PC-3 (cell line): Measurements from ENCODE around the gene DNAJC3. TPM values are rescaled to one million over a fixed set of nuclear protein-coding genes. Genes with fewer than 3 reads are reported as not detected.
"Not testable (repeated sequence)": the region's sequence is repeated elsewhere in the genome, so short reads cannot be mapped to it uniquely, and the experiment has no call there.

ENCODE experiments used
- ATAC-seq: fragments of 200-7000 bp; cut with Tn5 transposase; 2 replicates; pipeline ENCODE4 v1.9.1; 2020; ENCODE audit warnings: mild to moderate bottlenecking, moderate library complexity
- BruUV-seq: library from RNA; stranded (reverse); fragments of 400-500 nt; replicated peaks from 2 replicates; lab custom pipeline; 2021; lab: Mats Ljungman, UMichigan
- CTCF ChIA-PET: fragments of 300-600 bp; sonication (Branson Sonifier 250); formaldehyde crosslinking; loops from one replicate; lab custom pipeline; 2022; ENCODE audit warnings: antibody characterized with exemption; lab: Charles Lee
- POLR2A ChIA-PET: fragments of 300-600 bp; sonication (Branson Sonifier 250); formaldehyde crosslinking; loops from one replicate; lab custom pipeline; 2022; ENCODE audit warnings: antibody characterized with exemption; ENCODE audit not compliant: unreplicated experiment; lab: Charles Lee
- DNase-seq: peaks from one replicate; pipeline ENCODE4 v3.0.0-alpha.2; 2015
- H2AFZ ChIP-seq: fragments of 300-600 bp; sonication (generic); 2 replicates; pipeline ENCODE4 v1.6.0; 2016; ENCODE audit warnings: antibody characterized with exemption, low read length
- H3F3A ChIP-seq: fragments of 300-600 bp; sonication (generic); one replicate; pipeline ENCODE4 v1.6.0; 2017; ENCODE audit warnings: antibody characterized with exemption, low read length, control low read depth, mild to moderate bottlenecking; ENCODE audit not compliant: unreplicated experiment
- H3K27ac ChIP-seq: fragments of 300-600 bp; sonication (generic); 2 replicates; pipeline ENCODE4 v1.5.1; 2016; ENCODE audit warnings: mild to moderate bottlenecking, low read length
- H3K27me3 ChIP-seq: fragments of 300-600 bp; sonication (generic); 2 replicates; pipeline ENCODE4 v1.6.1; 2016; ENCODE audit warnings: low read length, mixed read lengths
- H3K36me3 ChIP-seq: fragments of 300-600 bp; sonication (generic); 2 replicates; pipeline ENCODE4 v1.6.1; 2016; ENCODE audit warnings: low read depth, mixed run types, low read length, mixed read lengths
- H3K4me1 ChIP-seq: fragments of 300-600 bp; sonication (generic); 2 replicates; pipeline ENCODE4 v1.5.1; 2016; ENCODE audit warnings: low read length; ENCODE audit not compliant: insufficient read depth
- H3K4me2 ChIP-seq: fragments of 300-600 bp; sonication (generic); 2 replicates; pipeline ENCODE4 v1.6.0; 2016; ENCODE audit warnings: low read length
- H3K4me3 ChIP-seq: fragments of 300-600 bp; sonication (generic); 2 replicates; pipeline ENCODE4 v1.5.1; 2016; ENCODE audit warnings: mild to moderate bottlenecking, low read length, mixed read lengths
- H3K79me2 ChIP-seq: fragments of 300-600 bp; sonication (generic); 2 replicates; pipeline ENCODE4 v1.6.1; 2017; ENCODE audit warnings: low read length, mixed read lengths
- H3K9ac ChIP-seq: fragments of 300-600 bp; sonication (generic); 2 replicates; pipeline ENCODE4 v1.6.0; 2016; ENCODE audit warnings: mild to moderate bottlenecking, low read length
- H3K9me2 ChIP-seq: fragments of 300-600 bp; sonication (generic); replicated peaks from 2 replicates; pipeline ENCODE4 v1.6.1; 2016; ENCODE audit warnings: mixed run types, low read length, mixed read lengths
- H3K9me3 ChIP-seq: fragments of 300-600 bp; sonication (generic); 2 replicates; pipeline ENCODE4 v1.6.1; 2016; ENCODE audit warnings: low read length, mixed read lengths
- H4K20me1 ChIP-seq: fragments of 300-600 bp; sonication (generic); 2 replicates; pipeline ENCODE4 v1.6.1; 2016; ENCODE audit warnings: low read length, mixed read lengths
- CTCF ChIP-seq: fragments of 300-600 bp; sonication (generic); conservative IDR thresholded peaks from 2 replicates; pipeline ENCODE4 v1.5.1; 2017; ENCODE audit warnings: antibody characterized with exemption, low read depth, mild to moderate bottlenecking, low read length
- EZH2 ChIP-seq: fragments of 300-600 bp; sonication (generic); IDR thresholded peaks from one replicate; pipeline ENCODE4 v1.6.1; 2017; ENCODE audit warnings: antibody characterized with exemption, mild to moderate bottlenecking, low read length; ENCODE audit not compliant: unreplicated experiment
- EZH2phosphoT487 ChIP-seq: fragments of 300-600 bp; sonication (generic); IDR thresholded peaks from 2 replicates; pipeline ENCODE4 v1.6.1; 2018; ENCODE audit warnings: mild to moderate bottlenecking, antibody characterized with exemption, low read length, borderline replicate concordance
- intact Hi-C: fragments of 100-400 bp; cut with micrococcal nuclease; formaldehyde crosslinking; loops from 2 replicates; pipeline ENCODE4 v1.9.0; 2023
- total RNA-seq: library from RNA; depleted of rRNA; stranded (reverse); fragments of >200 nt; gene quantifications from 2 replicates; pipeline ENCODE4 v1.2.3, GENCODE V29; 2014

DNAJC3 gene
- total RNA-seq, 1 experiment from 2014 or later: 20.5 TPM

- H3K79me2 ChIP-seq: peaks cover 99% of the 10 kb centered on the region
- no TSS peak for BruUV-seq
- no peak overlapping the region for H2AFZ ChIP-seq
- H3K27ac ChIP-seq: no peak overlapping the region
- ATAC-seq (no peak), DNase-seq (no peak)
- H3K4me1 ChIP-seq: peaks cover 8% of the 10 kb centered on the region; the same call in 1 of the 2 replicates
- H3K4me3 ChIP-seq: no peak overlapping the region
- no peaks in the 10 kb centered on the region for H3K27me3 ChIP-seq
- no peak overlapping the region for H3K4me2 ChIP-seq
- intact Hi-C loops: no loop called here
- ChIA-PET CTCF (no interaction called here), POLR2A (no interaction called here)
- H3K9ac ChIP-seq: no peak overlapping the region
- TF ChIP-seq EZH2phosphoT487 (no peak), EZH2 (no peak), CTCF (no peak)
- H3F3A ChIP-seq: no peaks in the 10 kb centered on the region
- H4K20me1 ChIP-seq: peaks cover 16% of the 10 kb centered on the region
- H3K9me3 ChIP-seq: no peaks in the 10 kb centered on the region
- no peaks in the 10 kb centered on the region for H3K36me3 ChIP-seq
- no peaks in the 10 kb centered on the region for H3K9me2 ChIP-seq
These were observed 7.5 kb downstream of the DNAJC3 start for GRCh38 chr13:95684418-95684817.

- H3K9me2 ChIP-seq, DNase-seq, H3K27ac ChIP-seq, H3K36me3 ChIP-seq, H3K4me2 ChIP-seq, intact Hi-C loops, H3K9ac ChIP-seq, BruUV-seq, H3K4me1 ChIP-seq, POLR2A ChIA-PET, ATAC-seq, H3F3A ChIP-seq, CTCF ChIA-PET, H3K9me3 ChIP-seq, H3K27me3 ChIP-seq, H2AFZ ChIP-seq, H3K4me3 ChIP-seq: not testable (repeated sequence)
- peaks cover 11% of the 10 kb centered on the region; the same call in 1 of the 2 replicates for H4K20me1 ChIP-seq
- peaks cover 98% of the 10 kb centered on the region for H3K79me2 ChIP-seq
These were observed 8.0 kb downstream of the DNAJC3 start for GRCh38 chr13:95684960-95685359.

GRCh38 chr13:95689582-95689926, 12.6 kb downstream of the DNAJC3 start:
- intact Hi-C loops: no loop called here
- CTCF ChIA-PET: no interaction called here
- DNase-seq: no peak
- H4K20me1 ChIP-seq: peaks cover 11% of the 10 kb centered on the region
- no peak for TF ChIP-seq EZH2
- no peak for TF ChIP-seq CTCF
- TF ChIP-seq EZH2phosphoT487: no peak
- H3F3A ChIP-seq: no peaks in the 10 kb centered on the region
- H3K4me1 ChIP-seq: no peaks in the 10 kb centered on the region
- H3K36me3 ChIP-seq: no peaks in the 10 kb centered on the region
- H3K9me2 ChIP-seq: no peaks in the 10 kb centered on the region
- POLR2A ChIA-PET: no interaction called here
- no peaks in the 10 kb centered on the region for H3K27me3 ChIP-seq
- peaks cover 52% of the 10 kb centered on the region for H3K79me2 ChIP-seq
- ATAC-seq: no peak
- H3K4me2 ChIP-seq: no peak overlapping the region
- H3K9ac ChIP-seq: no peak overlapping the region
- no peaks in the 10 kb centered on the region for H3K9me3 ChIP-seq
- no peak overlapping the region for H3K4me3 ChIP-seq
- H2AFZ ChIP-seq: no peak overlapping the region
- BruUV-seq: no TSS peak
- no peak overlapping the region for H3K27ac ChIP-seq

- H3K36me3 ChIP-seq, H3F3A ChIP-seq, POLR2A ChIA-PET, H3K9ac ChIP-seq, H3K9me2 ChIP-seq, intact Hi-C loops, DNase-seq, H3K27me3 ChIP-seq, CTCF ChIA-PET, H3K4me2 ChIP-seq, H3K4me3 ChIP-seq, H3K4me1 ChIP-seq, H3K27ac ChIP-seq, ATAC-seq, H2AFZ ChIP-seq, H3K9me3 ChIP-seq, BruUV-seq: not testable (repeated sequence)
- H4K20me1 ChIP-seq: peaks cover 11% of the 10 kb centered on the region
- peaks cover 39% of the 10 kb centered on the region for H3K79me2 ChIP-seq
These were observed 14.0 kb downstream of the DNAJC3 start for GRCh38 chr13:95690986-95691385.
